SK-N-SH treated with all-trans-retinoic acid at 6 μM for 48 hours (cell line): ENCODE data around the gene TRIM44.

Source experiments
- ATAC-seq: fragments of 200-7000 bp; cut with Tn5 transposase; 3 replicates; pipeline ENCODE4 v1.9.1; 2020; ENCODE audit warnings: mild to moderate bottlenecking, moderate library complexity
- ARNTL ChIP-seq: fragments of 450-650 bp; formaldehyde crosslinking; IDR thresholded peaks from 2 replicates; pipeline ENCODE4 v1.5.0; 2020; ENCODE audit warnings: low read depth, mild to moderate bottlenecking, moderate library complexity, borderline replicate concordance
- CSDC2 ChIP-seq: fragments of 250-450 bp; sonication (Bioruptor Pico); IDR thresholded peaks from 2 replicates; pipeline ENCODE4 v1.5.0; 2020; ENCODE audit warnings: mild to moderate bottlenecking, moderate library complexity
- ESRRG ChIP-seq: fragments of 250-450 bp; sonication (Bioruptor Pico); IDR thresholded peaks from 2 replicates; pipeline ENCODE4 v1.6.1; 2021; ENCODE audit warnings: mild to moderate bottlenecking
- GLIS3 ChIP-seq: fragments of 250-450 bp; sonication (Bioruptor Pico); IDR thresholded peaks from 2 replicates; pipeline ENCODE4 v1.5.0; 2020; ENCODE audit warnings: mild to moderate bottlenecking, moderate library complexity
- ISL1 ChIP-seq: fragments of 250-450 bp; sonication (Bioruptor Pico); IDR thresholded peaks from 2 replicates; pipeline ENCODE4 v2.1.2; 2022; ENCODE audit warnings: mild to moderate bottlenecking, moderate library complexity
- OSR1 ChIP-seq: fragments of 250-450 bp; sonication (Bioruptor Pico); IDR thresholded peaks from 2 replicates; pipeline ENCODE4 v1.8.0; 2022; ENCODE audit warnings: moderate library complexity, mild to moderate bottlenecking, inconsistent platforms
- PPARA ChIP-seq: fragments of 250-450 bp; sonication (Bioruptor Pico); IDR thresholded peaks from 2 replicates; pipeline ENCODE4 v1.5.0; 2020; ENCODE audit warnings: mild to moderate bottlenecking, borderline replicate concordance
- SNAI2 ChIP-seq: fragments of 250-450 bp; sonication (Bioruptor Pico); IDR thresholded peaks from 2 replicates; pipeline ENCODE4 v1.5.0; 2020; ENCODE audit warnings: mild to moderate bottlenecking, moderate library complexity
- TOX ChIP-seq: fragments of 250-450 bp; sonication (Bioruptor Pico); IDR thresholded peaks from 2 replicates; pipeline ENCODE4 v1.8.0; 2021; ENCODE audit warnings: mild to moderate bottlenecking, moderate library complexity, borderline replicate concordance
- ZC3H10 ChIP-seq: fragments of 250-450 bp; sonication (Bioruptor Pico); IDR thresholded peaks from 2 replicates; pipeline ENCODE4 v1.5.1; 2021; ENCODE audit warnings: mild to moderate bottlenecking, moderate library complexity
- ZFP3 ChIP-seq: fragments of 250-450 bp; sonication (Bioruptor Pico); IDR thresholded peaks from 2 replicates; pipeline ENCODE4 v1.5.0; 2020; ENCODE audit warnings: mild to moderate bottlenecking, moderate library complexity
- TF ChIP-seq, protein P1 (sequence below): fragments of 250-450 bp; sonication (Bioruptor Pico); IDR thresholded peaks from 2 replicates; pipeline ENCODE4 v1.5.0; 2020; ENCODE audit warnings: mild to moderate bottlenecking, moderate library complexity
- TF ChIP-seq, protein P2 (sequence below): fragments of 250-450 bp; sonication (Bioruptor Pico); IDR thresholded peaks from 2 replicates; pipeline ENCODE4 v1.8.0; 2021; ENCODE audit warnings: low read depth, mild to moderate bottlenecking, moderate library complexity, borderline replicate concordance
- TF ChIP-seq, protein P3 (sequence below): fragments of 250-450 bp; sonication (Bioruptor Pico); IDR thresholded peaks from 2 replicates; pipeline ENCODE4 v1.5.1; 2020; ENCODE audit warnings: low read depth, mild to moderate bottlenecking, moderate library complexity
- TF ChIP-seq, protein P4 (sequence below): fragments of 250-450 bp; sonication (Bioruptor Pico); IDR thresholded peaks from 2 replicates; pipeline ENCODE4 v1.8.0; 2020; ENCODE audit warnings: mild to moderate bottlenecking, moderate library complexity, borderline replicate concordance

The TRIM44 gene

DNA sequence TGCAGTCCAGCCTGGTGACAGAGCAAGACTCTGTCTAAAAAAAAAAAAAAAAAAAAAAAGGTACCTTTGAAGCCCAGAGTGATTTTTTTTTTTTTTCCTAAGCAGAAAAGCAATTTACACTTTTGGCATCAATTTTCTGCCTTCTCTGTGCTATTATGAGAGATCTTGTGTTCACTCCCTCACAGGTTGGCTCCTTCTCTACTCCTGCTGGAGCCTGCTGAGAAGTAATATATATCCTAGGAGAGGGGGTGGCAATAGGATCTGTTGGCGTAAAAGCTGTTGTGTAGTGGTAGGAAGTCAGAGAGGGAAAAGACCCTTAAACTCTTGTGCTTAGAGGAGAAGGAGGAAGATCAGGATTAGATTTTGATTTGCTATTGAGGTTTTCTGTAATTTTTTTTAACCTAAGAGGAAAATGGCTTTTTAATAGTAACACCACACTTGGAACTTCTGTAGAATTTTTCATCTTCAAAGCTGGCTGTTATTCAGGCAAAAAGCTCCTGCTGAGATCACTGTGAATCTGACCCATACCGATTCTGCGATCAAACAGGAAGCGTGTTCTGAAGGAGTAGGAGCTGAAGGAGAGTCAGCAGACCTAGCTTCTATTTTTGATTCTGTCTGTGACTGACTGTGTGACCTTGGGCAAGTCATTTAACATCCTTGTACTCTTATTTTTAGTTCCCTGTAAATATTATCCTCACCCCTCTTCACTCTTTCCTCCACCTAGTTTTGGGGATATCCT lies 77.7 kb downstream of the TRIM44 start (continued):
- no peak for TF ChIP-seq ESRRG
- TF ChIP-seq, protein P1, sequence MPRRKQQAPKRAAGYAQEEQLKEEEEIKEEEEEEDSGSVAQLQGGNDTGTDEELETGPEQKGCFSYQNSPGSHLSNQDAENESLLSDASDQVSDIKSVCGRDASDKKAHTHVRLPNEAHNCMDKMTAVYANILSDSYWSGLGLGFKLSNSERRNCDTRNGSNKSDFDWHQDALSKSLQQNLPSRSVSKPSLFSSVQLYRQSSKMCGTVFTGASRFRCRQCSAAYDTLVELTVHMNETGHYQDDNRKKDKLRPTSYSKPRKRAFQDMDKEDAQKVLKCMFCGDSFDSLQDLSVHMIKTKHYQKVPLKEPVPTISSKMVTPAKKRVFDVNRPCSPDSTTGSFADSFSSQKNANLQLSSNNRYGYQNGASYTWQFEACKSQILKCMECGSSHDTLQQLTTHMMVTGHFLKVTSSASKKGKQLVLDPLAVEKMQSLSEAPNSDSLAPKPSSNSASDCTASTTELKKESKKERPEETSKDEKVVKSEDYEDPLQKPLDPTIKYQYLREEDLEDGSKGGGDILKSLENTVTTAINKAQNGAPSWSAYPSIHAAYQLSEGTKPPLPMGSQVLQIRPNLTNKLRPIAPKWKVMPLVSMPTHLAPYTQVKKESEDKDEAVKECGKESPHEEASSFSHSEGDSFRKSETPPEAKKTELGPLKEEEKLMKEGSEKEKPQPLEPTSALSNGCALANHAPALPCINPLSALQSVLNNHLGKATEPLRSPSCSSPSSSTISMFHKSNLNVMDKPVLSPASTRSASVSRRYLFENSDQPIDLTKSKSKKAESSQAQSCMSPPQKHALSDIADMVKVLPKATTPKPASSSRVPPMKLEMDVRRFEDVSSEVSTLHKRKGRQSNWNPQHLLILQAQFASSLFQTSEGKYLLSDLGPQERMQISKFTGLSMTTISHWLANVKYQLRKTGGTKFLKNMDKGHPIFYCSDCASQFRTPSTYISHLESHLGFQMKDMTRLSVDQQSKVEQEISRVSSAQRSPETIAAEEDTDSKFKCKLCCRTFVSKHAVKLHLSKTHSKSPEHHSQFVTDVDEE, result no peak
- TF ChIP-seq ZFP3 (CRISPR knock-in tag), result no peak
- TF ChIP-seq PPARA (CRISPR knock-in tag), result no peak
- no peak for TF ChIP-seq SNAI2 (CRISPR knock-in tag)
- no peak for TF ChIP-seq OSR1 (CRISPR knock-in tag)
- TF ChIP-seq GLIS3 (CRISPR knock-in tag), result no peak

DNA sequence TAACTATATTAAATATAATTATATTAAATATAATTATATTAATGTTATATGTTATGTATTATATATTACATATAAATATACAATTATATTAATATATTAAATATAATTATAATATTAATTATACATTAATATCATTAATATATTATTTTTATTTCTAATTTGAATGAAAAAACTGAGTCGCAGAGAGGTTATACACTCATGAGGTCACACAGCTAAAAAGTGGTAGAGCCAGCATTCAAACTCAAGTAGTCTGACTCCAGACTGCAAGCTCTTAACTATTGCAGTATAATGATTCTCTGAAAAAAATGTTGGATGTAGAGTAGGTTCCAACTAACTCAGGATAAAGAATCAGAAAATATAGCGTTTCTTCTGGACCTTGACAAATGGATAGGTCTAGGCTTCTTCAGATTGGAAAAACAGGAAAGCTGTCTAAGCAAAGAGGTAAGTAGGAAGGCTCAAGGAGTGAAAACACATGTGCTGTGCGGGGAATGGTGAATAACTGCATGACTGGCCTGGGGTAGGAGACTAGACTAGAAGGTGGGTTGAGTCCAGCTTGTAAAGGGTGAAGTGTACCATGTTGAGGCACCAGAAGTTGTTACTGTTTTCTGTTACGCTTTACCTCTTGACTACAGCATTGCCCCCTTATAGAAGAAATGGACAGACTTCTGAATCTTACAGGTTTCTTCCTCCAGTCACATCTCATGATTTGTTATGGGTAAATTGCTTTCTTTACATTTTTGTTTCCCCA lies 80.3 kb downstream of the TRIM44 start:
- no peak for ATAC-seq
- no peak for TF ChIP-seq ESRRG
- TF ChIP-seq, protein P2, sequence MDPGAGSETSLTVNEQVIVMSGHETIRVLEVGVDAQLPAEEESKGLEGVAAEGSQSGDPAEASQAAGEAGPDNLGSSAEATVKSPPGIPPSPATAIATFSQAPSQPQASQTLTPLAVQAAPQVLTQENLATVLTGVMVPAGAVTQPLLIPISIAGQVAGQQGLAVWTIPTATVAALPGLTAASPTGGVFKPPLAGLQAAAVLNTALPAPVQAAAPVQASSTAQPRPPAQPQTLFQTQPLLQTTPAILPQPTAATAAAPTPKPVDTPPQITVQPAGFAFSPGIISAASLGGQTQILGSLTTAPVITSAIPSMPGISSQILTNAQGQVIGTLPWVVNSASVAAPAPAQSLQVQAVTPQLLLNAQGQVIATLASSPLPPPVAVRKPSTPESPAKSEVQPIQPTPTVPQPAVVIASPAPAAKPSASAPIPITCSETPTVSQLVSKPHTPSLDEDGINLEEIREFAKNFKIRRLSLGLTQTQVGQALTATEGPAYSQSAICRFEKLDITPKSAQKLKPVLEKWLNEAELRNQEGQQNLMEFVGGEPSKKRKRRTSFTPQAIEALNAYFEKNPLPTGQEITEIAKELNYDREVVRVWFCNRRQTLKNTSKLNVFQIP, result no peak
- TF ChIP-seq PPARA (CRISPR knock-in tag), result no peak

DNA sequence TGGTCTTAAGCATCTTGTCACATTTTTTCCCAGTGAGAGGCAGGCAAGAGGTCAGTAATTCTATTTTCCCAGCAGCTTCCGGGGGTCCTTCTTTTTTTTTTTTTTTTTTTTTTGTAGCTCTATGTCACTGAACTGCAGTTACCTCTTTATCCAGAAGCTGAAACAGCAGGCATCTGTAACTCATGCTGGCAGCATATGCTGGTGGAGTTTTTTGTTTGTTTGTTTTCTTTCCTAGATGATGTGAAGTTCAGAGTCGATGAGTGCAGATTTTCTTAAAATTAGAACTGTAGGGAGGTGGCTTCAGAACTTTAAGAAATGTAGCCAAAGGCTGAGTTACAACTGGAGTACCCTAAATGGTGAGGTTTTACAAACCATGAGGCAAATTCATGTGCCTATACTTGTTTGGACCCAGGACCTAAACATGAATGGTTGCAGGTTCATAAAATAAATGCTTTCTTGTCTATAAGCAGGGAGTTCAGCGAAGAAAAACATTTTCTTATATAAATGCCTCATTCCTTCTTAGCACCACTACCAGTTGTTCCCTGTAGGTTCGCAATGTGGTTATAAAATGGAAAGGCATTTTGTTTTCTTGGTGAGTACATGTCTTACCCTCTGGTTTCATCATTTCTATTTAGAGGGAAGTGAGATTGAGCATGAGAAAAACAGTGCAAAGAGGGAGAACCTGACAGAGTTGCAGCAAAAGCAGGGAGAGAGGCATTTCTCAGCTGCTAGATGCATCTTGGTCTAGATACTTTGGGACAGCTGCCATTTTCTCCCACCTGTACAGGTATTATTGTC lies 84.0 kb downstream of the TRIM44 start:
- TF ChIP-seq, protein P3, sequence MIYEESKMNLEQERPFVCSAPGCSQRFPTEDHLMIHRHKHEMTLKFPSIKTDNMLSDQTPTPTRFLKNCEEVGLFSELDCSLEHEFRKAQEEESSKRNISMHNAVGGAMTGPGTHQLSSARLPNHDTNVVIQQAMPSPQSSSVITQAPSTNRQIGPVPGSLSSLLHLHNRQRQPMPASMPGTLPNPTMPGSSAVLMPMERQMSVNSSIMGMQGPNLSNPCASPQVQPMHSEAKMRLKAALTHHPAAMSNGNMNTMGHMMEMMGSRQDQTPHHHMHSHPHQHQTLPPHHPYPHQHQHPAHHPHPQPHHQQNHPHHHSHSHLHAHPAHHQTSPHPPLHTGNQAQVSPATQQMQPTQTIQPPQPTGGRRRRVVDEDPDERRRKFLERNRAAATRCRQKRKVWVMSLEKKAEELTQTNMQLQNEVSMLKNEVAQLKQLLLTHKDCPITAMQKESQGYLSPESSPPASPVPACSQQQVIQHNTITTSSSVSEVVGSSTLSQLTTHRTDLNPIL (CRISPR knock-in tag), result no peak
- TF ChIP-seq ISL1 (CRISPR knock-in tag), result no peak
- TF ChIP-seq, protein P4, sequence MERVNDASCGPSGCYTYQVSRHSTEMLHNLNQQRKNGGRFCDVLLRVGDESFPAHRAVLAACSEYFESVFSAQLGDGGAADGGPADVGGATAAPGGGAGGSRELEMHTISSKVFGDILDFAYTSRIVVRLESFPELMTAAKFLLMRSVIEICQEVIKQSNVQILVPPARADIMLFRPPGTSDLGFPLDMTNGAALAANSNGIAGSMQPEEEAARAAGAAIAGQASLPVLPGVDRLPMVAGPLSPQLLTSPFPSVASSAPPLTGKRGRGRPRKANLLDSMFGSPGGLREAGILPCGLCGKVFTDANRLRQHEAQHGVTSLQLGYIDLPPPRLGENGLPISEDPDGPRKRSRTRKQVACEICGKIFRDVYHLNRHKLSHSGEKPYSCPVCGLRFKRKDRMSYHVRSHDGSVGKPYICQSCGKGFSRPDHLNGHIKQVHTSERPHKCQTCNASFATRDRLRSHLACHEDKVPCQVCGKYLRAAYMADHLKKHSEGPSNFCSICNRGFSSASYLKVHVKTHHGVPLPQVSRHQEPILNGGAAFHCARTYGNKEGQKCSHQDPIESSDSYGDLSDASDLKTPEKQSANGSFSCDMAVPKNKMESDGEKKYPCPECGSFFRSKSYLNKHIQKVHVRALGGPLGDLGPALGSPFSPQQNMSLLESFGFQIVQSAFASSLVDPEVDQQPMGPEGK, result no peak
- no peak for ATAC-seq

DNA sequence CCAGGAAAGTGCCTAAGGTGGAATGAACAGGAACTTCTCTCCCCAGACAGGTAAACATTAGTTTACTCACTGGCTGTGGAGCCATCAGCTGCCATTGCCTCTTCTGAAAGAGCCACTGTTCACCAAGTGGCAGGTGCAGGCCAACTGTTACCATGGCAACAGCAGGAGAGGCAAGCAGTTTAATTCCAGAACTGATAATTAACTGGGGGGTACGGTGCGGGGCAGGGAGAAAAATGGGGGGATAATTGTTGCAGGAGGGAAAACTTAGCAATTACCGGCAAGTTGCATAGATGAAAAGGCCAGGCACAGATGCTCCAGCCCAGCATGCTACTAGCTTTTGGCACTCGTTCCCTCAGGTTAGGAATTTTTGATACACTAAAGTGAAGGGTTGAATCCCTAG lies 85.1 kb downstream of the TRIM44 start:
- TF ChIP-seq ZC3H10 (CRISPR knock-in tag), result no peak
- no peak for TF ChIP-seq ISL1 (CRISPR knock-in tag)
- TF ChIP-seq, protein P1, result no peak
- TF ChIP-seq, protein P4, result no peak
- no peak for TF ChIP-seq ARNTL (CRISPR knock-in tag)
- TF ChIP-seq, protein P2, result no peak
- no peak for TF ChIP-seq TOX (CRISPR knock-in tag)
- no peak for TF ChIP-seq CSDC2 (CRISPR knock-in tag)
- no peak for ATAC-seq
